GM21529 (cell line): ENCODE data around the gene DDX25.

Experiments
- ATAC-seq: cut with Tn5 transposase; IDR thresholded peaks from one replicate; pipeline ENCODE4 v1.9.1; 2021; ENCODE audit not compliant: unreplicated experiment

Gene DDX25

DNA sequence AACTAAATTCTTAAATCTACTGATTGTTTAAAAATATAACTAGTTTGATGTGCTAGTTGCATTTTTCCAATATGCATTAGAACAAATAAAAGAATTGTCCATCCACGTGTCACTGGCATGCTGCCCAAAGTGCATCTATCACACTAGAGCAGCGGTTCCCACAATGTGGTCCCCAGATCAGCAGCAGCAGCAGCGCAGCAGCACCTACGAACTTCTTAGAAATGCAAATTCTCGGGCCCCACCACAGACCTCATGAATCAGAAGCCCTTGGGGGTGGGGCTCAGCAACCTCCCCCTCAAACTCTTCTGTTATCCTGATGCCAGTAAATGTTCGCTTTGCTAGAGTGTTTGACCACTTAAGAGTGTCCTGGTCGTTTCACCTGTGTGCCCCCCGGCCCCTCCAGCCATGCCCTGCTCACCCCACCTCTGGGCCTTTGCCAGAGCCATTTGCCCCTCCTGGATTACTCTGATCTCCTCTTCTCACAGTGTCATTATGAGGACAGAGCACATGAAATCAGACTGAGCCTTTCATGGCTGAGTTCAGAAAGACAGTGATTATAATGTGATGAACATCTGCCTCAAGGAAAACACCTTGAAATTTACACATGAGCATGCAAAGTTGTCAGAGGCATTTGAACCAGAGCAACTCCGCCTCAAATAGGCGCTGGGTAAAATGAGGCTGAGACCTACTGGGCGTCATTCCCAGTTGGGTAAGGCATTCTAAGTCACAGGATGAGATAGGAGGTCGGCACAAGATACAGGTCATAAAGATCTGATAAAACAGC, 28.9 kb downstream of the DDX25 start:
- no peak for ATAC-seq

DNA sequence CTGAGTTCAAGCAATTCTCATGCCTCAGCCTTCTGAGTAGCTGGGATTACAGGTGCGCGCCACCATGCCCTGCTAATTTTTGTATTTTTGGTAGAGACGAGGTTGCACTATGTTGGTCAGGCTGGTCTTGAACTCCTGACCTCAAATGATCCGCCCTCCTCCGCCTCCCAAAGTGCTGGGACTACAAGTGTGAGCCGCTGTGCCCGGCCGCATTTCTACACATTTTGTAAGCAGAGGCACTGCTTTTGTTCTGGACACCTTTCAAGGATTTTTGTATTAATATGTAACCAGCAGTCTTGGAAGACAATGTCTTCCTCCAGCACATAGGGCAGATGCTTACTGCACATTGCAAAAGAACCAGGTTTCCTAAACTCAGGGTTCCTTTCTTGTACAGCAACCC, 30.2 kb downstream of the DDX25 start:
- ATAC-seq: no peak

DNA sequence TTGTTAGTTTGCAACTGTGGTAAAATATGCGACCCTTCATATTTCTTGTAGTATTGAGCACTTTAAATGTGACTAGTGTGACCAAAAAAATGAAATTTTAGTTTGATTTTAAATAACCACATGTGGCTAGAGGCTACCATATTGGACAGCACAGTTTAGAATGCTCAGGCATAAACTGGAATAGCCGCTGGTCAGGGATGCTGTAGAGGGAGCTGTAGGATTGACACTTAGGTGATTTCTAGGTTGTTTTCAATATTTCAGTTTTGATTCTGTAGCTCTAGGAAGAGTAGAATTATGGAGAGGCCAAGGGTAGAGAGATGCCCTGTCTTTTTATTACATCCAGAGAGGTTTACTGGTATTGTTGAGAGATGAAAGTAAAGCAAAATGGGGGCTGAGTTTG, 30.7 kb downstream of the DDX25 start:
- ATAC-seq: no peak

DNA sequence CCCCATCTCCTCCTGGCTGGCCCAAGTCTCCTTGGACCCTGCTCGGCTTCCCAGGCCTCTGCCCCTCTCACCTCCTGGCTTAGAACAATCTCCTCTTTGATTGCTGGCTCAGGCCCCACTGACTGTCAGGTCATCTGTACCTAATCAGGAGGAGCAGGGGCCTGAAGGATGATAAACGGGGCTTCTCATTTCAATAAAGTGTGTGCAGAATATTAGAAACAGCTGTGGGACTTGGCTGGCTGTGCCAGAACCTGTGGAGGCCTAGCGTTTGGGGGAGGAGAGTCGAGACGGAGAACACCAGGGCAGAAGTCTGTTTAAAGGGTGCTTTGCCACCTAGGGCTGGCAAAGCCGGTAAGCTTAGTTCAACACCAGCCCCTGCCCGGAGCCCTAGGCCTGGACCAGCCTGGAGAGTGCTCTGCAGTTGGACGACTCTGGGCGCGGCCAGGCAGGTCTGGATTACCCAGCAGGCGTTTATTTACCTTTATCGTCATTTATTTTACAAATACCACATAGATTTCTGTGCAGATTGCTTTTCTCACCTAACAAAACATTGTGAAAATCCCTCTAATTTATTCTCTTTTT, 31.4 kb downstream of the DDX25 start:
- ATAC-seq: no peak

GRCh38 chr11:125938418-125938817, 34.1 kb downstream of the DDX25 start:
- no peak for ATAC-seq

DNA sequence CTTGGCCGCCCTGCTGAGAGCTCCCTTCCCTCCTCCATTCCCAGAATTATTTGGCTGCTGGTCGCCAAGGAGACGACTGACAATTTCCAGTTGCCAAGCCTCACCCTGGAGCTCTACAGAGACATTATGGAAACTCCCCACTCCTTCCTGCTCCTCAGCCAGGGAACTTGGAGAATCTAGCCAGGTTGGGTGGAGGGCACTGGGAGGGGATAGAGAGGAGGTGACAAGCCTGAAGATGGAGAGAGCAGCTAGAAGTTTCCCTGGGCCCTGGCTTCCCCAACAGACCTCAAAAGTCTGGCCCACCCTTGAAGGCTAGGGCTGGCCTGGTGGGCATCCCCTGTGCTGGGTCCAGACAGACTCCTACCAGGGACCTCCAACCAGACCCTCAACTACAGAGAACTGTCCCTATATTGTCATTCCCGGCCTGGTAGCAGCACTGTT, 34.8 kb downstream of the DDX25 start:
- no peak for ATAC-seq

- ATAC-seq: no peak
Measured at GRCh38 chr11:125940145-125940544, 35.8 kb downstream of the DDX25 start.

- ATAC-seq: no peak
Measured at GRCh38 chr11:125941267-125941618, 36.9 kb downstream of the DDX25 start.

GRCh38 chr11:125941619-125942611, 37.6 kb downstream of the DDX25 start:
- ATAC-seq: peak; percentile 71

- no peak for ATAC-seq
Measured at GRCh38 chr11:125942771-125943428, 38.6 kb downstream of the DDX25 start.

- no peak for ATAC-seq
Measured at GRCh38 chr11:125943661-125944349, 39.5 kb downstream of the DDX25 start.

DNA sequence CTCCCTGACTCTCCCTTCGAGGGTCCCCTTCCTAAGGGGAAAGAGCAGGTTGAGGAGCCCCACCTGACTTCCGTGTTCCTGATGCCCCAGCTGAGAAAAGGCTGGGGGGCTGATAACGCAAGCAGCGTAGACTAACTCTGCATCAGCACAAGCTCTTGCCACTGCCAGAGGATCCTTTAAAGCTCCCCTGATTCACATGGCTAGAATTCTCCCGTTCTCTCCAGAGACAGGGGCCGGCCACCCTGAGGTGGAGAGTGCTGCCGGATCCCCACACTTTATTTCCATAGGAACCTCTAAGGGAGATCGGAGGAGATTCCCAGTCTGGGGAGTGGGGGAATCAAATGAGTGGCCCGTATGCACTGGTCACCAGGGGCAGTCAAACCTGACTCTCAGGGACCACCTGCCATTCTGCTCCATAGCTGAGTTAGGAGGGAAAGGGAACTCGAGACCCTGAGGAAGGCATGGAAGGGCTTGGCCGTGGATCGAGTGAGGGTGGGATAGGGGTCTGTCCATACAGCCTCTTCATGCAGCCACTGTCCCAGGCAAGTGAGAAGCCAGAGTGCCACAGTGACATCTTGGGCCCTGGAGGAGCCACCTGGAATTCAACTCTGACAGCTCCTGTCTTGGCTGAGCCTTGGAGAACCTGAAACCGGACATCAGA, 40.2 kb downstream of the DDX25 start:
- ATAC-seq: no peak

DNA sequence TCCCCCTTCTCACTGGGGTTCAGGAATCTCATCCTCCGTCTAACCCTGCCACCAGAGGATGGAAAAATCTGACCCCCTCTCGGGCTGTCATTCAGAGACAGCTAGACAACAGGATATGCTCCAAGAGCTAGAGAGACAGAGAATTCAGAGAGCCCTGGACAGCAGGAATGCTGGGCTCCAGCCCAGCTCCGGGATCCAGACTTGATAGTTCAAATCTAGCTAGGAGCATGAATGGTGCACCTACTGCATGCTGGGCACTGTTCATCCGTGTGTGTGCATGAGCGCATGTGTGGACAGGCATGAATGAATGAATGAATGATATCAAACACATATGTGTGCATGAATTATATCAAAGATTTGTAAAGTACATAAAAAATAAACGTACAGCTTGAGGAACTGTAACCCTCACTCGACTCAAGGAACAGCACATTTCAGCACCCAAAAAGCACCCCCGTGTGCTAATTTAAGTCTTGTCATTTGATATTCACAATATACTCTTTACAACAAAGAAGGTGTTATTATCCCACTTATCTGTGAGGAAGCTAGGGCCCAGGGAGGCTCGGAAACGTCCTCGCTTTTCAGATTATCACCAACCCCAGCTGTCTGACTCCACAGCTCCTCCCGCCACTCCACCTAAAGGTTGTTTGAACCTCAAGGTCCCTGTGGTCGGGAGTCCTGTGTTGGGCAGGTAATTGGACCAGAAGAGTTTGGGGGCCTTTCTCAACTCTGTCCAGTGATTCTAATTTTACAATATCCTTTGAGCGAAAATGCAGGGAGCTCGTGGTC, 40.9 kb downstream of the DDX25 start:
- no peak for ATAC-seq

- ATAC-seq: no peak
Measured at GRCh38 chr11:125945797-125946520, 41.7 kb downstream of the DDX25 start, which contains the start of gene VSIG10L2. Gene VSIG10L2, plus strand, starts transcription at chr11:125946044. Its CDS starts 12 bp downstream, at chr11:125946056.

- ATAC-seq: no peak
Measured at GRCh38 chr11:125946712-125947418, 42.6 kb downstream of the DDX25 start.

DNA sequence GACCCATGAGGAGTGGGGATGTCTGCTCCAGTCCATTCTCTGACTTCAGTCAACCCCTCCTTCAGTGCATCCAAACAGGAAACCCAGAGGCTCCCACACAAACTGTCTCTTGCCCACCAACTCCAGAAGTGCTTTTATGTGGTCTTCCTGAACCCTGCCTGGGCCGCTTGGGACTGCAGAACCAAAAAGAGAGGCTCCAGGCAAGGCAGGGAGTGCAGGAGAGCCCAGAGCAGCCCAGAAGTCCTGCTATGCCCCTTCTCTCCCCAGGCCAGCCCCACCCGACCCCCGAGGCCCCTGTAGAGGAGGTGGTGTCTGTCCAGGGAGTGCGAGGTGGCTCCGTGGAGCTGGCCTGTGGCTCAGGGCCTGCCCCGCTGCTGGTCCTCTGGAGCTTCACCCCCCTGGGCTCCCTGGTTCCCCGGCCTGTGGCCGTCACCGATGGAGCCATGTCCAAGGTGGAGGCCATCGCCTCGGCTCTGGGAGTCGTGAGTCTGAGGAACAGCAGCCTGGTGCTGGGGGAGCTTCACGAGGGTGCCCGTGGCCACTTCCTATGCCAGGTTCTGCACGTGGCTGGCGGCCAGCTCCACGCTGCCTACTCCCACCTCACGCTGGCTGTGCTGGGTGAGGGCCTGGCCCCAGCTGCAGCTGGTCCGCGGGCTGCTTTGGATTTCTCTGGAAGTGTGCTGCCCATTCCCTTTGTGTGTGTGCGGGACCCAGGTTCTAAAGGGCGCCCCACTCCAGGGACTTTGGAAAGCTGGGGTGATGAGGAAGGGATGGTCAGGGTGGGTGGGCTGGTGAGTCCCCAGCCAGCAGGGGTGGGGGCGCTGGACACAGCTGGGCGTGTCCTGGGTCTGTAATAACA, 43.3 kb downstream of the DDX25 start:
- ATAC-seq: no peak
